HepG2 (cell line): ENCODE data around the gene MYLK3. TPM values are rescaled to one million over a fixed set of nuclear protein-coding genes. Genes with fewer than 3 reads are reported as not detected.

Source experiments
- HIVEP1 ChIP-seq: sonication (generic); formaldehyde crosslinking; IDR thresholded peaks from 2 replicates; pipeline ENCODE4 v1.4.0; 2020; ENCODE audit warnings: mild to moderate bottlenecking, missing genetic modification reagents
- HNF1A ChIP-seq, 2 experiments: sonication (generic) in 1 of 2; formaldehyde crosslinking in 1 of 2; IDR thresholded peaks; 2 replicates each; pipeline versions ENCODE4 v1.4.0 to v1.6.1; 2016 to 2020; ENCODE audit warnings: borderline replicate concordance in 1 of 2, low read depth in 1 of 2, mild to moderate bottlenecking in 1 of 2, missing genetic modification reagents in 1 of 2
- HNF4A ChIP-seq: sonication (generic); formaldehyde crosslinking; IDR thresholded peaks from 2 replicates; pipeline ENCODE4 v1.4.0; 2020; ENCODE audit warnings: missing genetic modification reagents
- HOXD1 ChIP-seq: sonication (generic); formaldehyde crosslinking; IDR thresholded peaks from 2 replicates; pipeline ENCODE4 v1.5.0; 2020; ENCODE audit warnings: missing genetic modification reagents
- MEIS2 ChIP-seq: sonication (generic); formaldehyde crosslinking; IDR thresholded peaks from 2 replicates; pipeline ENCODE4 v1.9.0; 2021; ENCODE audit warnings: mild to moderate bottlenecking, missing genetic modification reagents
- PAF1 ChIP-seq: IDR thresholded peaks from 2 replicates; pipeline ENCODE4 v1.6.1; 2016; ENCODE audit warnings: missing genetic modification reagents, missing compliant biosample characterization
- SPEN ChIP-seq: sonication (generic); formaldehyde crosslinking; IDR thresholded peaks from 2 replicates; pipeline ENCODE4 v1.5.1; 2020; ENCODE audit warnings: low read depth, mild to moderate bottlenecking, missing genetic modification reagents
- ZBTB7B ChIP-seq: sonication (generic); formaldehyde crosslinking; IDR thresholded peaks from 2 replicates; pipeline ENCODE4 v1.4.0; 2020; ENCODE audit warnings: missing genetic modification reagents
- ZNF17 ChIP-seq: sonication (generic); formaldehyde crosslinking; IDR thresholded peaks from 2 replicates; pipeline ENCODE4 v1.5.0; 2020; ENCODE audit warnings: mild to moderate bottlenecking, missing genetic modification reagents
- ZNF33A ChIP-seq: sonication (generic); formaldehyde crosslinking; IDR thresholded peaks from 2 replicates; pipeline ENCODE4 v1.5.1; 2020; ENCODE audit warnings: missing genetic modification reagents, mild to moderate bottlenecking, moderate library complexity, borderline replicate concordance
- ZNF460 ChIP-seq: sonication (generic); formaldehyde crosslinking; IDR thresholded peaks from 2 replicates; pipeline ENCODE4 v1.5.1; 2020; ENCODE audit warnings: missing genetic modification reagents, mild to moderate bottlenecking, borderline replicate concordance
- ZNF674 ChIP-seq: sonication (generic); formaldehyde crosslinking; IDR thresholded peaks from 2 replicates; pipeline ENCODE4 v1.5.0; 2020; ENCODE audit warnings: low read depth, mild to moderate bottlenecking, missing genetic modification reagents
- ZNF878 ChIP-seq: sonication (generic); formaldehyde crosslinking; IDR thresholded peaks from 2 replicates; pipeline ENCODE4 v1.8.1; 2023; ENCODE audit warnings: mild to moderate bottlenecking, missing genetic modification reagents, moderate library complexity
- ZSCAN22 ChIP-seq: sonication (generic); formaldehyde crosslinking; IDR thresholded peaks from 2 replicates; pipeline ENCODE4 v1.4.0; 2020; ENCODE audit warnings: mild to moderate bottlenecking, missing genetic modification reagents
- polyA plus RNA-seq, 8 experiments: library from polyadenylated mRNA; depleted of rRNA in 3 of 8; stranded (reverse) in 7 of 8; unstranded in 1 of 8; fragments of >200 nt; fragmentation: Illumina TruSeq in 4 of 8; extraction: Trizol in 4 of 8; gene quantifications; 2 replicates each; pipeline versions ENCODE4 v1.2.1 to v1.2.3, GENCODE V29; 2011 to 2016; ENCODE audit warnings: low read depth in 4 of 8, missing spikeins in 1 of 8, mixed read lengths in 1 of 8; ENCODE audit not compliant: insufficient read depth in 1 of 8
- total RNA-seq, 5 experiments: library from RNA; depleted of rRNA; stranded (reverse); fragments of >200 nt; fragmentation: Illumina TruSeq; extraction: Trizol; gene quantifications; 2 replicates each; pipeline ENCODE4 v1.2.3, GENCODE V29; 2016; ENCODE audit warnings: low read depth in 1 of 5
- TF ChIP-seq, protein P1 (sequence below): sonication (generic); formaldehyde crosslinking; IDR thresholded peaks from 2 replicates; pipeline ENCODE4 v1.5.0; 2020; ENCODE audit warnings: mild to moderate bottlenecking, missing genetic modification reagents, moderate library complexity
- TF ChIP-seq, protein P2 (sequence below): sonication (generic); formaldehyde crosslinking; IDR thresholded peaks from 2 replicates; pipeline ENCODE4 v1.8.0; 2022; ENCODE audit warnings: mild to moderate bottlenecking, missing genetic modification reagents, moderate library complexity
- TF ChIP-seq, protein P3 (sequence below): sonication (generic); formaldehyde crosslinking; IDR thresholded peaks from 2 replicates; pipeline ENCODE4 v1.8.0; 2022; ENCODE audit warnings: mild to moderate bottlenecking, missing genetic modification reagents; ENCODE audit not compliant: insufficient replicate concordance
- TF ChIP-seq, protein P4 (sequence below): fragments of 450-650 bp; IDR thresholded peaks from 2 replicates; pipeline ENCODE4 v1.6.1; 2017

The MYLK3 gene
- total and polyA plus RNA-seq, 2 of the 13 experiments (the other 11 are each of a cell fraction or from before 2014, with no cell fraction given), result 0.04 to 0.18 TPM

GRCh38 chr16:46688654-46689364, 59.3 kb downstream of the MYLK3 start, which contains the start of gene VPS35 (continued):
- TF ChIP-seq MEIS2 (CRISPR knock-in tag) (0 out of 2 replicates have a peak, but pooled peaks have one; percentile 58), ZSCAN22 (CRISPR knock-in tag) (no peak), ZNF33A (CRISPR knock-in tag) (no peak), SPEN (peak; percentile 41; the same call in 1 of the 2 replicates), ZNF460 (CRISPR knock-in tag) (no peak), ZNF878 (no peak), HNF4A (CRISPR knock-in tag) (peak; percentile 22; the same call in 1 of the 2 replicates), HOXD1 (CRISPR knock-in tag) (peak; percentile 9; the same call in 1 of the 2 replicates), PAF1 (CRISPR knock-in tag) (no peak), ZNF17 (CRISPR knock-in tag) (no peak), HIVEP1 (CRISPR knock-in tag) (peak; percentile 87), ZBTB7B (CRISPR knock-in tag) (peak; percentile 92), ZNF674 (CRISPR knock-in tag) (peak; percentile 58; the same call in 1 of the 2 replicates), HNF1A (IDR thresholded peaks at IDR 0.05; ENCODE audit: low read depth) (no peak), HNF1A (CRISPR knock-in tag; IDR thresholded peaks at IDR 0.05; ENCODE audit: borderline replicate concordance) (no peak)
- TF ChIP-seq, protein P1, sequence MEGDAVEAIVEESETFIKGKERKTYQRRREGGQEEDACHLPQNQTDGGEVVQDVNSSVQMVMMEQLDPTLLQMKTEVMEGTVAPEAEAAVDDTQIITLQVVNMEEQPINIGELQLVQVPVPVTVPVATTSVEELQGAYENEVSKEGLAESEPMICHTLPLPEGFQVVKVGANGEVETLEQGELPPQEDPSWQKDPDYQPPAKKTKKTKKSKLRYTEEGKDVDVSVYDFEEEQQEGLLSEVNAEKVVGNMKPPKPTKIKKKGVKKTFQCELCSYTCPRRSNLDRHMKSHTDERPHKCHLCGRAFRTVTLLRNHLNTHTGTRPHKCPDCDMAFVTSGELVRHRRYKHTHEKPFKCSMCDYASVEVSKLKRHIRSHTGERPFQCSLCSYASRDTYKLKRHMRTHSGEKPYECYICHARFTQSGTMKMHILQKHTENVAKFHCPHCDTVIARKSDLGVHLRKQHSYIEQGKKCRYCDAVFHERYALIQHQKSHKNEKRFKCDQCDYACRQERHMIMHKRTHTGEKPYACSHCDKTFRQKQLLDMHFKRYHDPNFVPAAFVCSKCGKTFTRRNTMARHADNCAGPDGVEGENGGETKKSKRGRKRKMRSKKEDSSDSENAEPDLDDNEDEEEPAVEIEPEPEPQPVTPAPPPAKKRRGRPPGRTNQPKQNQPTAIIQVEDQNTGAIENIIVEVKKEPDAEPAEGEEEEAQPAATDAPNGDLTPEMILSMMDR, result peak; percentile 78
- TF ChIP-seq, protein P2, sequence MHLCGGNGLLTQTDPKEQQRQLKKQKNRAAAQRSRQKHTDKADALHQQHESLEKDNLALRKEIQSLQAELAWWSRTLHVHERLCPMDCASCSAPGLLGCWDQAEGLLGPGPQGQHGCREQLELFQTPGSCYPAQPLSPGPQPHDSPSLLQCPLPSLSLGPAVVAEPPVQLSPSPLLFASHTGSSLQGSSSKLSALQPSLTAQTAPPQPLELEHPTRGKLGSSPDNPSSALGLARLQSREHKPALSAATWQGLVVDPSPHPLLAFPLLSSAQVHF (CRISPR knock-in tag), result no peak; the same call in 1 of the 2 replicates
- TF ChIP-seq, protein P3, sequence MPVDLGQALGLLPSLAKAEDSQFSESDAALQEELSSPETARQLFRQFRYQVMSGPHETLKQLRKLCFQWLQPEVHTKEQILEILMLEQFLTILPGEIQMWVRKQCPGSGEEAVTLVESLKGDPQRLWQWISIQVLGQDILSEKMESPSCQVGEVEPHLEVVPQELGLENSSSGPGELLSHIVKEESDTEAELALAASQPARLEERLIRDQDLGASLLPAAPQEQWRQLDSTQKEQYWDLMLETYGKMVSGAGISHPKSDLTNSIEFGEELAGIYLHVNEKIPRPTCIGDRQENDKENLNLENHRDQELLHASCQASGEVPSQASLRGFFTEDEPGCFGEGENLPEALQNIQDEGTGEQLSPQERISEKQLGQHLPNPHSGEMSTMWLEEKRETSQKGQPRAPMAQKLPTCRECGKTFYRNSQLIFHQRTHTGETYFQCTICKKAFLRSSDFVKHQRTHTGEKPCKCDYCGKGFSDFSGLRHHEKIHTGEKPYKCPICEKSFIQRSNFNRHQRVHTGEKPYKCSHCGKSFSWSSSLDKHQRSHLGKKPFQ (CRISPR knock-in tag), result peak; percentile 84
- TF ChIP-seq, protein P4, sequence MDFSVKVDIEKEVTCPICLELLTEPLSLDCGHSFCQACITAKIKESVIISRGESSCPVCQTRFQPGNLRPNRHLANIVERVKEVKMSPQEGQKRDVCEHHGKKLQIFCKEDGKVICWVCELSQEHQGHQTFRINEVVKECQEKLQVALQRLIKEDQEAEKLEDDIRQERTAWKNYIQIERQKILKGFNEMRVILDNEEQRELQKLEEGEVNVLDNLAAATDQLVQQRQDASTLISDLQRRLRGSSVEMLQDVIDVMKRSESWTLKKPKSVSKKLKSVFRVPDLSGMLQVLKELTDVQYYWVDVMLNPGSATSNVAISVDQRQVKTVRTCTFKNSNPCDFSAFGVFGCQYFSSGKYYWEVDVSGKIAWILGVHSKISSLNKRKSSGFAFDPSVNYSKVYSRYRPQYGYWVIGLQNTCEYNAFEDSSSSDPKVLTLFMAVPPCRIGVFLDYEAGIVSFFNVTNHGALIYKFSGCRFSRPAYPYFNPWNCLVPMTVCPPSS, result no peak
